GM23338 (cell line): ENCODE measurements around the gene SELENOO. TPM values are rescaled to one million over a fixed set of nuclear protein-coding genes. Genes with fewer than 3 reads are reported as not detected.
A peak's percentile ranks its signal among the peaks of the same experiment; 100 is the strongest.

Experiments
- ATAC-seq: fragments of 200-7000 bp; cut with Tn5 transposase; 3 replicates; pipeline ENCODE4 v1.9.1; 2020
- DNase-seq: peaks from one replicate; pipeline ENCODE4 v3.0.0-alpha.2; 2015; ENCODE audit warnings: low spot score
- H2AFZ ChIP-seq: fragments of 200-600 bp; sonication (generic); 2 replicates; pipeline ENCODE4 v1.8.0; 2016; ENCODE audit warnings: antibody characterized with exemption, mild to moderate bottlenecking, moderate library complexity
- H3F3A ChIP-seq: fragments of 200-600 bp; sonication (generic); replicated peaks from 2 replicates; pipeline ENCODE4 v1.8.0; 2017; ENCODE audit warnings: antibody characterized with exemption, mixed run types, low read depth
- H3K27ac ChIP-seq: fragments of 200-600 bp; sonication (generic); 2 replicates; pipeline ENCODE4 v1.6.1; 2016; ENCODE audit warnings: low read depth
- H3K27me3 ChIP-seq: fragments of 200-600 bp; sonication (generic); 2 replicates; pipeline ENCODE4 v1.8.0; 2016; ENCODE audit warnings: mild to moderate bottlenecking, mixed run types, moderate library complexity; ENCODE audit not compliant: insufficient read depth
- H3K36me3 ChIP-seq: fragments of 200-600 bp; sonication (generic); 2 replicates; pipeline ENCODE4 v1.8.0; 2016; ENCODE audit warnings: mild to moderate bottlenecking; ENCODE audit not compliant: insufficient read depth
- H3K4me1 ChIP-seq: fragments of 200-600 bp; sonication (generic); 2 replicates; pipeline ENCODE4 v1.8.0; 2016; ENCODE audit warnings: mild to moderate bottlenecking, moderate library complexity; ENCODE audit not compliant: insufficient read depth
- H3K4me2 ChIP-seq: fragments of 200-600 bp; sonication (generic); 2 replicates; pipeline ENCODE4 v1.7.1; 2017; ENCODE audit warnings: mixed run types
- H3K4me3 ChIP-seq: fragments of 200-600 bp; sonication (generic); 2 replicates; pipeline ENCODE4 v1.6.1; 2016; ENCODE audit warnings: mixed run types
- H3K79me2 ChIP-seq: fragments of 200-600 bp; sonication (generic); replicated peaks from 2 replicates; pipeline ENCODE4 v1.8.0; 2017; ENCODE audit warnings: mild to moderate bottlenecking; ENCODE audit not compliant: insufficient read depth
- H3K9me2 ChIP-seq: fragments of 200-600 bp; sonication (generic); 2 replicates; pipeline ENCODE4 v1.8.0; 2017; ENCODE audit not compliant: insufficient read depth
- H4K20me1 ChIP-seq: fragments of 200-600 bp; sonication (generic); replicated peaks from 2 replicates; pipeline ENCODE4 v1.8.0; 2017; ENCODE audit warnings: mild to moderate bottlenecking; ENCODE audit not compliant: insufficient read depth
- H3K27ac Mint-ChIP-seq: 2 replicates; pipeline ENCODE4 v1.8.0; 2020; ENCODE audit warnings: inconsistent platforms, mild to moderate bottlenecking, moderate library complexity, mixed read lengths
- H3K27me3 Mint-ChIP-seq: 3 replicates; pipeline ENCODE4 v1.8.0; 2022; ENCODE audit warnings: low read depth, mild to moderate bottlenecking, moderate library complexity, mixed read lengths, inconsistent platforms; ENCODE audit not compliant: insufficient read depth, poor library complexity
- H3K36me3 Mint-ChIP-seq: 3 replicates; pipeline ENCODE4 v1.8.0; 2021; ENCODE audit warnings: low read depth, mild to moderate bottlenecking, inconsistent platforms, moderate library complexity, mixed read lengths
- H3K4me1 Mint-ChIP-seq: 3 replicates; pipeline ENCODE4 v1.8.0; 2020; ENCODE audit warnings: mild to moderate bottlenecking, inconsistent platforms, mixed read lengths
- H3K4me3 Mint-ChIP-seq: 3 replicates; pipeline ENCODE4 v1.8.0; 2021; ENCODE audit warnings: moderate library complexity, mild to moderate bottlenecking, inconsistent platforms, mixed read lengths
- H3K9me3 Mint-ChIP-seq: 3 replicates; pipeline ENCODE4 v1.8.0; 2020; ENCODE audit warnings: moderate library complexity, mild to moderate bottlenecking, inconsistent platforms, mixed read lengths
- CTCF ChIP-seq, 2 experiments: fragments of 200-600 bp in 1 of 2; sonication (generic) in 1 of 2; conservative IDR thresholded peaks; 2 replicates each; pipeline versions ENCODE4 v1.5.1 to v1.6.1; 2016 to 2017; ENCODE audit warnings: antibody characterized with exemption in 2 of 2, low read depth in 2 of 2, mild to moderate bottlenecking in 2 of 2, moderate library complexity in 1 of 2
- EZH2phosphoT487 ChIP-seq: fragments of 200-600 bp; sonication (generic); IDR thresholded peaks from one replicate; pipeline ENCODE4 v1.8.1; 2018; ENCODE audit warnings: antibody characterized with exemption; ENCODE audit not compliant: unreplicated experiment
- NANOG ChIP-seq: IDR thresholded peaks from 2 replicates; pipeline ENCODE4 v1.6.1; 2016; ENCODE audit warnings: antibody characterized with exemption, borderline replicate concordance
- POLR2AphosphoS5 ChIP-seq: IDR thresholded peaks from 2 replicates; pipeline ENCODE4 v1.6.1; 2016; ENCODE audit warnings: antibody characterized with exemption, low read depth
- ZNF331 ChIP-seq: fragments of 250-450 bp; sonication (Bioruptor Pico); IDR thresholded peaks from 2 replicates; pipeline ENCODE4 v1.5.0; 2020; ENCODE audit warnings: low read depth, mild to moderate bottlenecking, moderate library complexity
- ZNF462 ChIP-seq: fragments of 250-450 bp; sonication (Bioruptor Pico); IDR thresholded peaks from 2 replicates; pipeline ENCODE4 v1.5.0; 2020; ENCODE audit warnings: mild to moderate bottlenecking, moderate library complexity
- polyA plus RNA-seq: library from polyadenylated mRNA; unstranded; fragments of >200 nt; fragmentation: Nextera tagmentation; extraction: Ambion mirVana; gene quantifications from 2 replicates; pipeline ENCODE4 v1.2.1, GENCODE V29; 2016
- total RNA-seq: library from RNA; depleted of rRNA; stranded (reverse); fragments of >200 nt; shearing (Covaris generic); gene quantifications from 2 replicates; pipeline ENCODE4 v1.2.3, GENCODE V29; 2014

Gene SELENOO
- total and polyA plus RNA-seq, 2 experiments from 2014 or later: 6.8 to 21.3 TPM

- no peak for TF ChIP-seq ZNF462 (CRISPR knock-in tag)
- TF ChIP-seq POLR2AphosphoS5: no peak
- no peak for TF ChIP-seq NANOG
- no peak for TF ChIP-seq EZH2phosphoT487
- TF ChIP-seq CTCF (conservative IDR thresholded peaks at IDR 0.05; ENCODE audit: low read depth in 2 of 2): no peak
- no peak for TF ChIP-seq ZNF331 (CRISPR knock-in tag)
- no peaks in the 10 kb centered on the region for H3K9me3 Mint-ChIP-seq
- no peak for ATAC-seq
Observed at GRCh38 chr22:50183141-50183971, 17.5 kb upstream of the SELENOO start.

More at GRCh38 chr22:50183141-50183971, 17.5 kb upstream of the SELENOO start:
- Histone ChIP-seq H3K4me1 (peaks cover 13% of the 10 kb centered on the region), H3K27ac (no peak overlapping the region), H2AFZ (no peak overlapping the region), H3K4me2 (peak overlapping the region; percentile 84; the same call in 1 of the 2 replicates), H3F3A (no peaks in the 10 kb centered on the region), H3K4me3 (no peak overlapping the region; the same call in 1 of the 2 replicates), H3K9me2 (no peaks in the 10 kb centered on the region), H4K20me1 (peaks cover 5% of the 10 kb centered on the region; the same call in 1 of the 2 replicates), H3K27me3 (0 out of 2 replicates have a peak, but pooled peaks cover 10% of the 10 kb centered on the region), H3K79me2 (peaks cover 19% of the 10 kb centered on the region), H3K36me3 (no peaks in the 10 kb centered on the region)
- Mint-ChIP-seq H3K27ac (no peak overlapping the region), H3K36me3 (peaks cover 4% of the 10 kb centered on the region; the same call in 1 of the 3 replicates), H3K4me1 (peaks cover 10% of the 10 kb centered on the region), H3K27me3 (peaks cover 19% of the 10 kb centered on the region), H3K4me3 (peak overlapping the region; percentile 42; the same call in 1 of the 3 replicates)
- no peak for DNase-seq
